Uterus (tissue), 2 donors: Measurements from ENCODE around the gene OR2AG1.

Source experiments
- CTCF ChIP-seq, 4 experiments: fragments of 200-600 bp in 2 of 4; fragments of 450-650 bp in 2 of 4; sonication (generic) in 2 of 4; IDR thresholded peaks; one replicate each; pipeline ENCODE4 v1.5.1; 2016 to 2019; ENCODE audit warnings: antibody characterized with exemption in 4 of 4, mild to moderate bottlenecking in 2 of 4, moderate library complexity in 1 of 4
- POLR2A ChIP-seq, 2 donors: fragments of 450-650 bp; IDR thresholded peaks; one replicate each; pipeline ENCODE4 v1.6.1; 2016; ENCODE audit warnings: antibody characterized with exemption in 2 of 2, mild to moderate bottlenecking in 1 of 2, moderate library complexity in 1 of 2

GRCh38 chr11:6812390-6813005, 29.7 kb downstream of the OR2AG1 start:
- peak; percentile 57 to 67 (median 60) for TF ChIP-seq CTCF (IDR thresholded peaks at IDR 0.05)
- TF ChIP-seq POLR2A (IDR thresholded peaks at IDR 0.05), result no peak
